ENCODE measurements around the gene CALHM6.

DNA sequence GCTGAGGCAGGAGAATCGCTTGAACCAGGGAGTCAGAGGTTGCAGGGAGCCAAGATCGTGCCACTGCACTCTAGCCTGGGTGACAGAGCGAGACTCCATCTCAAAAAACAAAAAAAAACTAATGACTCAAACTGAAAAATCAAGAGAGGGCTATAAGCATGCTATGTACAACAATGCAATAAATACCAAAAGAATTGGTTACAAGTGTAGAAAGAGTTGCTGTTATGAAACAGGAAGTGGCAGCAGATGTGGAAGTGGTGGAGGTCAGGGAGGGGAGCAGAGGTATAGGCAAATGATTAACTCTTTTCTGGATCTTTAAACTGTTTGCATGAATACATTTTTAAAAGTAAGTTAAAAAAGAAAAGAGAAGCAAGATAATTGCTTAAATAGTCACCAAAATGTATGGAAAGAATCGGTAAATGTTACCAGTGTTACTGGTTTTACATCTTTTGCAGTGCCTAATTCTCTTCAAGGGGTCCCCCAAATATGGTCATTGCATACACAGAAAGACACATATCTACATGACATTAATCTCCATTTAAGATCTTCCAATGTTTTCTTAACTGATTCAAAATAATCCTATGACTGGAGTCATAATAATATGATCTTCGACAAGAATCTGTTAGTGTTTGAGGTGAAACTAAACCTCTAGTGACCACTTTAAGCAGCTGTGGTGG, 15.0 kb downstream of the CALHM6 start:
- TF ChIP-seq CTCF (IDR thresholded peaks at IDR 0.05), result no peak
- no peak for TF ChIP-seq POLR2A (IDR thresholded peaks at IDR 0.05)
